Measurements from ENCODE around the gene TBX5. TPM values are rescaled to one million over a fixed set of nuclear protein-coding genes. Genes with fewer than 3 reads are reported as not detected.

TBX5 gene
- total and polyA plus RNA-seq, 2 donors (not counting 1 experiment from before 2014, with no cell fraction given) = 16.8 to 19.4 TPM

DNA sequence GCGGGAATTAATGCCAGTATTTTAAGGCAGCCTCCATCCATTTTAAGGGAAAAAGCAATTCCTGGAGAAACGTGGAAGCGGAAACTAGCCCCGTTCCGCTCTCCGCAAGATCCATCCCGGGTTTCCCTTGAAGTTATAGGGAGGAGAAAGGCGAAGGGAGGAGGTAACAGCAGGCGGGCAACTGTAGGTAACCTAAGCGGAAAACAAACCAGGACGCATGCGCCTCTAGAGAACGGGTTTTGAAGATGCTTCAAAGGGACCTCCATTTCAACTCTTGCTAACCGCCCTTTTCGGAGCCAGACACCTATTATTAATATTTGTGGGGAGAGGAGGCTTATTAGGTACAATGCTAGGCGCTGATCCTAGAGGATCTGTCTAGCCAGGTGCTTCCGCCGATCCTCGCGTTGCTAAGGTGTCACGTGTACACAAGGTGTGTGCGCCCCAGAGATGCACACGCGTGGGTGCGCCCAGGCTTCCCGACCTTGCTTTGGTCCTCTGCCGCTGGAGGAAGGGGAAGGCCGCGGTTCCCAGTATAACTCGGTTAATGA is 6.2 kb downstream of the TBX5 start:
- Histone ChIP-seq H3K4me2 (ENCODE audit: extremely low read depth, insufficient read depth, low read length) (peak overlapping the region; percentile 93), H3K27ac (ENCODE audit: insufficient read depth, low read length) (peak overlapping the region; percentile 90), H2AFZ (ENCODE audit: low read length) (no peak overlapping the region), H3K36me3 (ENCODE audit: control insufficient read depth, insufficient read depth, low read length) (peaks cover 11% of the 10 kb centered on the region), H3K27me3 (ENCODE audit: control insufficient read depth, insufficient read depth, low read length) (no peaks in the 10 kb centered on the region), H3K4me3 (replicated peaks in 1 of 4; ENCODE audit: control extremely low read depth in 1 of 4, insufficient read depth in 1 of 4, low read depth in 3 of 4, low read length in 4 of 4) (peak overlapping the region; percentile 47 to 86 (median 63)), H3K79me2 (ENCODE audit: control insufficient read depth, insufficient read depth, low read length) (peaks cover 96% of the 10 kb centered on the region), H3K9me3 (ENCODE audit: control insufficient read depth, insufficient read depth, low read depth, low read length) (no peaks in the 10 kb centered on the region), H3K9ac (ENCODE audit: insufficient read depth, low read length) (peak overlapping the region; percentile 70), H4K20me1 (ENCODE audit: control insufficient read depth, extremely low read depth, insufficient read depth, low read length) (no peaks in the 10 kb centered on the region), H3K4me1 (ENCODE audit: control insufficient read depth, extremely low read depth, insufficient read depth, low read length) (peaks cover 27% of the 10 kb centered on the region)
- TF ChIP-seq, protein P1, sequence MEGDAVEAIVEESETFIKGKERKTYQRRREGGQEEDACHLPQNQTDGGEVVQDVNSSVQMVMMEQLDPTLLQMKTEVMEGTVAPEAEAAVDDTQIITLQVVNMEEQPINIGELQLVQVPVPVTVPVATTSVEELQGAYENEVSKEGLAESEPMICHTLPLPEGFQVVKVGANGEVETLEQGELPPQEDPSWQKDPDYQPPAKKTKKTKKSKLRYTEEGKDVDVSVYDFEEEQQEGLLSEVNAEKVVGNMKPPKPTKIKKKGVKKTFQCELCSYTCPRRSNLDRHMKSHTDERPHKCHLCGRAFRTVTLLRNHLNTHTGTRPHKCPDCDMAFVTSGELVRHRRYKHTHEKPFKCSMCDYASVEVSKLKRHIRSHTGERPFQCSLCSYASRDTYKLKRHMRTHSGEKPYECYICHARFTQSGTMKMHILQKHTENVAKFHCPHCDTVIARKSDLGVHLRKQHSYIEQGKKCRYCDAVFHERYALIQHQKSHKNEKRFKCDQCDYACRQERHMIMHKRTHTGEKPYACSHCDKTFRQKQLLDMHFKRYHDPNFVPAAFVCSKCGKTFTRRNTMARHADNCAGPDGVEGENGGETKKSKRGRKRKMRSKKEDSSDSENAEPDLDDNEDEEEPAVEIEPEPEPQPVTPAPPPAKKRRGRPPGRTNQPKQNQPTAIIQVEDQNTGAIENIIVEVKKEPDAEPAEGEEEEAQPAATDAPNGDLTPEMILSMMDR (conservative IDR thresholded peaks at IDR 0.05 in 1 of 2, IDR thresholded peaks at IDR 0.05 in 1 of 2; ENCODE audit: low read depth in 1 of 2, low read length in 2 of 2) = no peak
- no peak for TF ChIP-seq EZH2 (IDR thresholded peaks at IDR 0.05; ENCODE audit: low read length, missing control alignments)
- peak in 1 of 2 donors; percentile 95 for DNase-seq (ENCODE audit: low read depth in 2 of 2)

DNA sequence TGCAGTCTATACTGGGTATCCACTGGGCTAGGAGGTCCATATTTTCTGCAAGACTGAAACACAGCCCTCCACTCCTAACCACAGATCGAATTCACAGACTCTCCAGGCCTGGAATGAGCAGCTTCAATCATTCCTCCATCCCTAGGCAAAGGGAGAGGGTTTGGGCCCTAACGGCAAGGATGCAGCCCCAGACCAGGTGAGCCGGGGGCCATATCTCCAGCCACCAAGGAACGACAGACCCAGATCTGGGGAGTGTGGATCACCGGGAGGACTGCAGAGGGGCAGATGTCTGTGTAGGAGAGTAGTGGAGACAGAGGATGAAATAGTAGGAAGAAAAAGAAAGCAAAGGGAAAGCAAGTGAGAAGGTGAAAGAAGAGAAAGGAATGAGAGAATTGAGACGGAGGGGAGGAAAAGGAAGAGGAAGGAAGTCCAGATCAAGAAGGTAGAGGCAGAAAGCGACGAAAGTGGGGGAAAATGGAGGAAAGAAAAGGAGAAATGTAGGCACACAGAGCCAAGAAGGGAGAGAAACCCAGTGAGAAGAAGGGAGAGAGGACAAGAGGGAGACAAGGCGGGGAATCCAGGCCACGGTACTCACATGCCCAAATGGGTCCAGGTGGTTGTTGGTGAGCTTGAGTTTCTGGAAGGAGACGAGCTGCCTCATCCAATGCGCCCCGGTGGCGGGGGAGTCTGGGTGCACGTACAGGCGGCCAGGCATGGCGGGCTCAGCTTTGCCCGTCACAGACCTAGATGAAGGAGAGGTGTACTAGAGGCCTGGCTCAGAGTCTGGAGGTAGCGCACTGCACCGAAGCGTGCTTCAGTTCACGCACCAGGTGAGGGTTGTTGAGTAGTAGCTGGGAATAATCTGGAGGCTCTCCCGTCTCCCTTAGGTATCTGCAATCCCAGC is 7.7 kb downstream of the TBX5 start:
- H3K79me2 ChIP-seq (ENCODE audit: control insufficient read depth, insufficient read depth, low read length) = peaks cover 96% of the 10 kb centered on the region
- TF ChIP-seq, protein P1 (conservative IDR thresholded peaks at IDR 0.05 in 1 of 2, IDR thresholded peaks at IDR 0.05 in 1 of 2; ENCODE audit: low read depth in 1 of 2, low read length in 2 of 2) = no peak
- no peak for TF ChIP-seq EZH2 (IDR thresholded peaks at IDR 0.05; ENCODE audit: low read length, missing control alignments)
- no peaks in the 10 kb centered on the region for H4K20me1 ChIP-seq (ENCODE audit: control insufficient read depth, extremely low read depth, insufficient read depth, low read length)
- no peaks in the 10 kb centered on the region for H3K9me3 ChIP-seq (ENCODE audit: control insufficient read depth, insufficient read depth, low read depth, low read length)
- no peak overlapping the region for H2AFZ ChIP-seq (ENCODE audit: low read length)
- H3K4me1 ChIP-seq (ENCODE audit: control insufficient read depth, extremely low read depth, insufficient read depth, low read length) = peaks cover 33% of the 10 kb centered on the region
- peak overlapping the region; percentile 33 for H3K9ac ChIP-seq (ENCODE audit: insufficient read depth, low read length)
- no peaks in the 10 kb centered on the region for H3K27me3 ChIP-seq (ENCODE audit: control insufficient read depth, insufficient read depth, low read length)
- peak overlapping the region; percentile 47 to 86 (median 63) for H3K4me3 ChIP-seq (replicated peaks in 1 of 4; ENCODE audit: control extremely low read depth in 1 of 4, insufficient read depth in 1 of 4, low read depth in 3 of 4, low read length in 4 of 4)
- peak overlapping the region; percentile 93 for H3K4me2 ChIP-seq (ENCODE audit: extremely low read depth, insufficient read depth, low read length)
- peaks cover 14% of the 10 kb centered on the region for H3K36me3 ChIP-seq (ENCODE audit: control insufficient read depth, insufficient read depth, low read length)
- peak overlapping the region; percentile 90 for H3K27ac ChIP-seq (ENCODE audit: insufficient read depth, low read length)
- peak in 1 of 2 donors; percentile 31 for DNase-seq (ENCODE audit: low read depth in 2 of 2)
